Prostate gland (tissue), 2 donors: ENCODE data around the gene FNDC3B. TPM values are rescaled to one million over a fixed set of nuclear protein-coding genes. Genes with fewer than 3 reads are reported as not detected.

Experiments
- DNase-seq: peaks from one replicate; pipeline ENCODE4 v3.0.0-alpha.2; 2019; ENCODE audit warnings: low spot score
- H3K27ac ChIP-seq, 2 donors: fragments of 200-600 bp; sonication (generic); 2 replicates each; pipeline ENCODE4 v1.5.1; 2017 to 2019
- H3K27me3 ChIP-seq: fragments of 200-600 bp; sonication (generic); replicated peaks from 2 replicates; pipeline ENCODE4 v1.5.1; 2019; ENCODE audit not compliant: insufficient read depth
- H3K36me3 ChIP-seq, 2 donors: fragments of 200-600 bp; sonication (generic); 1 replicate in 1 of 2; 2 replicates in 1 of 2; pipeline versions ENCODE4 v1.5.1 to v1.8.1; 2017 to 2019
- H3K4me1 ChIP-seq: fragments of 200-600 bp; sonication (generic); replicated peaks from 2 replicates; pipeline ENCODE4 v1.5.1; 2019
- H3K4me3 ChIP-seq, 2 donors: fragments of 200-600 bp; sonication (generic); 2 replicates each; pipeline ENCODE4 v1.5.1; 2017 to 2019
- H3K9me3 ChIP-seq: fragments of 200-600 bp; sonication (generic); 2 replicates; pipeline ENCODE4 v1.5.1; 2017
- CTCF ChIP-seq, 4 experiments: fragments of 200-600 bp in 2 of 4; fragments of 450-650 bp in 2 of 4; sonication (generic) in 2 of 4; IDR thresholded peaks; 1 replicate in 3 of 4; 2 replicates in 1 of 4; pipeline ENCODE4 v1.5.1; 2016 to 2019; ENCODE audit warnings: antibody characterized with exemption in 4 of 4, mild to moderate bottlenecking in 2 of 4, moderate library complexity in 2 of 4
- POLR2A ChIP-seq: fragments of 450-650 bp; IDR thresholded peaks from one replicate; pipeline ENCODE4 v1.6.1; 2016; ENCODE audit warnings: antibody characterized with exemption, mild to moderate bottlenecking
- POLR2AphosphoS5 ChIP-seq: sonication (generic); formaldehyde crosslinking; IDR thresholded peaks from one replicate; pipeline ENCODE4 v1.6.1; 2017; ENCODE audit warnings: antibody characterized with exemption
- WGBS: methylation state at CpG from one replicate; pipeline ENCODE4 v1.1.5; 2018; 5-methylcytosine and 5-hydroxymethylcytosine counted together
- intact Hi-C: fragments of 100-400 bp; cut with DNase I; formaldehyde crosslinking; loops from one replicate; pipeline ENCODE4 v1.14.2; 2022
- total RNA-seq, 2 donors: library from RNA; depleted of rRNA; stranded (reverse); fragments of >200 nt; gene quantifications; one replicate each; pipeline ENCODE4 v1.1.0, GENCODE V29; 2016

Gene FNDC3B
- total RNA-seq, 2 donors from 2014 or later, result 35.9 to 62.4 TPM

DNA sequence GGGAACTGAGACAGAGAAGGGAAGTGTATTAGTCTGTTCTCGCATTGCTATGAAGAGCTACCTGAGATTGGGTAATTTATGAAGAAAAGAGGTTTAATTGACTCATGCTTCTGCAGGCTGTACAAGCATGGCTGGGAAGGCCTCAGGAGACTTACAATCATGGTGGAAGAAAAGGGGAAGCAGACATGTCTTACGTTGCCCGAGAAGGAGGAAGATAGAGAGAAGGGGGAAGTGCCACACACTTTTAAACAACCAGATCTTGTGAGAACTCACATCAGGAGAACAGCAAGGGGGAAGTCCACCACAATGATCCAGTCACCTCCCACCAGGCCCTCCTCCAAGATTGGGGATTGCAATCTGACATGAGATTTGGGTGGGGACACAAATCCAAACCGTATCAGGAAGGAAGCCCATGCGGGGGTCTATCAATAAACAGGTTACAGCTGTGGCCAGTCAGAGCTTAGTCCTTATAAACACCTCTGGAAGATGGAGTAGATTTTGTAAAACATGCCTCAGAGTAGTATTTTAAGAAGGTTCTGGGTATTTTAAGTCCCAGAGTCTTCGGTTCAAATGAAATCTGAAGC is 254.9 kb downstream of the FNDC3B start:
- Histone ChIP-seq H3K27me3 (no peaks in the 10 kb centered on the region), H3K4me3 (no peak overlapping the region), H3K9me3 (no peaks in the 10 kb centered on the region), H3K27ac (no peak overlapping the region), H3K4me1 (no peaks in the 10 kb centered on the region), H3K36me3 (no peaks in the 10 kb centered on the region)
- WGBS, result 91% methylated on average over 6 of the region's 6 CpGs
- intact Hi-C loops, result no loop called here
- DNase-seq, result no peak
- TF ChIP-seq POLR2A (no peak), CTCF (IDR thresholded peaks at IDR 0.05) (no peak), POLR2AphosphoS5 (no peak)

DNA sequence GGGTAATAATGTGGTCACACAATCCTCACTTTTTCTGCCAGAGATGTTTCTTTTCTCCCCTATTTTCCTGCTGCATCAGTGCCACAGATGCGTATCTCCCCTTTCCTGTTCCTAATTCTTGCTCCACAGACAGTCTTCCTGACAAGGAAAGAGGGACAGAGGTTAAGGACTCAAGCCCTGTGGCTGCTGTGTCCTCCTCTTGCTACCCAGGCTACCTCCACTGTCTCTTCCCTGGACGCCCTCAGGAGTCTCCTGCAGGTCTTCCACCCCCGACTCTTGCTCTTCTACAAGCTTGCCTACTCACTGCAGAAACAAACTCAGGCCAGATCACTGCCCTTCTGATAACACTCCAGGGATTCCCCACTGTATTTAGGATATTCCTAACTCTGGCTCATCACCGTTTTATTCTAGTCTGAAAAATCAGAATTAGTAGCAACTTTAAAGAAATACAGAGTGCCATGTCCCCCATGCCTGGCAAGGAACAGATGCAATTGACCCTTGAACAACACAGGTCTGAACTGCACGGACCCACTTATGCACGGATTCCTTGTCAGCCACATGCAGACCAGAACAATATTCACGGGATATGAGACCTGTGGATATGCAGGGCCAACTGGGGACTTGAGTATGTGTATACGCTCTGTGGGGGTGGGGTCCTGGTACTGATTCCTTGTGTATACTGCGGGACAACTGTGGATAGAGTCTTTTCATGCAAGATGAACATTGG is 257.0 kb downstream of the FNDC3B start:
- H3K27me3 ChIP-seq, result no peaks in the 10 kb centered on the region
- no peaks in the 10 kb centered on the region for H3K36me3 ChIP-seq
- no peak overlapping the region for H3K27ac ChIP-seq
- intact Hi-C loops, result no loop called here
- no peak overlapping the region for H3K4me3 ChIP-seq
- H3K9me3 ChIP-seq, result no peaks in the 10 kb centered on the region
- TF ChIP-seq CTCF (IDR thresholded peaks at IDR 0.05) (no peak), POLR2AphosphoS5 (no peak), POLR2A (no peak)
- no peaks in the 10 kb centered on the region for H3K4me1 ChIP-seq
- DNase-seq, result no peak
- 94% methylated on average over 9 of the region's 9 CpGs for WGBS

- no peak for DNase-seq
- 100% methylated on average over 2 of the region's 2 CpGs for WGBS
- TF ChIP-seq CTCF (IDR thresholded peaks at IDR 0.05), result no peak
- TF ChIP-seq POLR2A, result no peak
- TF ChIP-seq POLR2AphosphoS5, result no peak
- no peak overlapping the region for H3K4me3 ChIP-seq
- no peak overlapping the region for H3K27ac ChIP-seq
- H3K36me3 ChIP-seq, result no peaks in the 10 kb centered on the region
- intact Hi-C loops, result no loop called here
- no peaks in the 10 kb centered on the region for H3K9me3 ChIP-seq
- no peaks in the 10 kb centered on the region for H3K27me3 ChIP-seq
- no peaks in the 10 kb centered on the region for H3K4me1 ChIP-seq
These were observed 257.6 kb downstream of the FNDC3B start for GRCh38 chr3:172296975-172297332.

GRCh38 chr3:172298247-172298646 is 258.9 kb downstream of the FNDC3B start:
- no peaks in the 10 kb centered on the region for H3K9me3 ChIP-seq
- H3K36me3 ChIP-seq, result no peaks in the 10 kb centered on the region
- no peak overlapping the region for H3K27ac ChIP-seq
- H3K27me3 ChIP-seq, result no peaks in the 10 kb centered on the region
- H3K4me1 ChIP-seq, result no peaks in the 10 kb centered on the region
- 36% methylated on average over 3 of the region's 3 CpGs for WGBS
- no peak for DNase-seq
- intact Hi-C loops, result no loop called here
- TF ChIP-seq POLR2A (no peak), POLR2AphosphoS5 (peak; percentile 55)
- no peak overlapping the region for H3K4me3 ChIP-seq

- no peak overlapping the region for H3K27ac ChIP-seq
- no peaks in the 10 kb centered on the region for H3K27me3 ChIP-seq
- DNase-seq, result no peak
- no peak overlapping the region for H3K4me3 ChIP-seq
- H3K9me3 ChIP-seq, result no peaks in the 10 kb centered on the region
- 45% methylated on average over 2 of the region's 2 CpGs for WGBS
- H3K36me3 ChIP-seq, result no peaks in the 10 kb centered on the region
- no peaks in the 10 kb centered on the region for H3K4me1 ChIP-seq
- no peak for TF ChIP-seq POLR2A
- no peak for TF ChIP-seq CTCF (IDR thresholded peaks at IDR 0.05)
- no peak for TF ChIP-seq POLR2AphosphoS5
- intact Hi-C loops, result no loop called here
These were observed 260.8 kb downstream of the FNDC3B start for GRCh38 chr3:172300187-172300586.
